HepG2 (cell line): ENCODE data around the gene LYZ. TPM values are rescaled to one million over a fixed set of nuclear protein-coding genes. Genes with fewer than 3 reads are reported as not detected.

Source experiments
- ATF1 ChIP-seq: IDR thresholded peaks from 2 replicates; pipeline ENCODE4 v1.6.1; 2016; ENCODE audit warnings: mild to moderate bottlenecking, control low read depth
- FOXP1 ChIP-seq, 2 experiments: fragments of 450-650 bp in 1 of 2; IDR thresholded peaks; 2 replicates each; pipeline ENCODE4 v1.6.1; 2017 to 2018; ENCODE audit warnings: antibody characterized with exemption in 1 of 2
- HCFC1 ChIP-seq: fragments of 150-350 bp; IDR thresholded peaks from 2 replicates; pipeline ENCODE4 v1.6.1; 2014; ENCODE audit warnings: low read depth, low read length
- MXD1 ChIP-seq: sonication (generic); formaldehyde crosslinking; IDR thresholded peaks from 2 replicates; pipeline ENCODE4 v1.4.0; 2020; ENCODE audit warnings: mild to moderate bottlenecking, missing genetic modification reagents
- ONECUT2 ChIP-seq: sonication (generic); formaldehyde crosslinking; IDR thresholded peaks from 2 replicates; pipeline ENCODE4 v1.4.0; 2020; ENCODE audit warnings: missing genetic modification reagents
- PAXIP1 ChIP-seq: sonication (generic); formaldehyde crosslinking; conservative IDR thresholded peaks from 2 replicates; pipeline ENCODE4 v1.4.0; 2020; ENCODE audit warnings: mild to moderate bottlenecking, missing genetic modification reagents, moderate library complexity
- RCOR2 ChIP-seq: IDR thresholded peaks from 2 replicates; pipeline ENCODE4 v1.6.1; 2016; ENCODE audit warnings: missing biosample characterization, missing genetic modification reagents
- SALL1 ChIP-seq: sonication (generic); formaldehyde crosslinking; IDR thresholded peaks from 2 replicates; pipeline ENCODE4 v1.8.0; 2022; ENCODE audit warnings: mild to moderate bottlenecking, missing genetic modification reagents
- SATB2 ChIP-seq: sonication (generic); formaldehyde crosslinking; IDR thresholded peaks from 2 replicates; pipeline ENCODE4 v1.5.0; 2020; ENCODE audit warnings: missing genetic modification reagents
- SMC3 ChIP-seq: IDR thresholded peaks from 2 replicates; pipeline ENCODE4 v1.6.1; 2011; ENCODE audit warnings: low read length, improper control_type of control experiment
- SP4 ChIP-seq: sonication (generic); formaldehyde crosslinking; IDR thresholded peaks from 2 replicates; pipeline ENCODE4 v1.8.1; 2023; ENCODE audit warnings: mild to moderate bottlenecking, missing genetic modification reagents
- SRSF4 ChIP-seq: fragments of 200-400 bp; formaldehyde crosslinking; IDR thresholded peaks from one replicate; pipeline ENCODE4 v1.6.1; 2018; ENCODE audit warnings: mild to moderate bottlenecking, low read depth, low read length, moderate library complexity; ENCODE audit not compliant: poor library complexity, severe bottlenecking
- ZKSCAN8 ChIP-seq: IDR thresholded peaks from 2 replicates; pipeline ENCODE4 v1.6.1; 2016; ENCODE audit warnings: borderline replicate concordance, missing genetic modification reagents, missing compliant biosample characterization
- ZNF121 ChIP-seq: sonication (generic); formaldehyde crosslinking; IDR thresholded peaks from 2 replicates; pipeline ENCODE4 v1.5.0; 2020; ENCODE audit warnings: mild to moderate bottlenecking, missing genetic modification reagents
- ZNF24 ChIP-seq: fragments of 450-650 bp; IDR thresholded peaks from 2 replicates; pipeline ENCODE4 v1.6.1; 2017; ENCODE audit warnings: antibody characterized with exemption, mild to moderate bottlenecking
- ZNF337 ChIP-seq: sonication (generic); formaldehyde crosslinking; IDR thresholded peaks from 2 replicates; pipeline ENCODE4 v1.5.1; 2020; ENCODE audit warnings: missing genetic modification reagents, low read depth, mild to moderate bottlenecking, borderline replicate concordance
- ZNF543 ChIP-seq: sonication (generic); formaldehyde crosslinking; IDR thresholded peaks from 2 replicates; pipeline ENCODE4 v1.4.0; 2020; ENCODE audit warnings: mild to moderate bottlenecking, missing genetic modification reagents
- ZNF773 ChIP-seq: sonication (generic); formaldehyde crosslinking; IDR thresholded peaks from 2 replicates; pipeline ENCODE4 v1.4.0; 2020; ENCODE audit warnings: missing genetic modification reagents, borderline replicate concordance
- ZNF788 ChIP-seq: sonication (generic); formaldehyde crosslinking; IDR thresholded peaks from 2 replicates; pipeline ENCODE4 v1.5.0; 2020; ENCODE audit warnings: mild to moderate bottlenecking, missing genetic modification reagents, borderline replicate concordance
- ZNF841 ChIP-seq: sonication (generic); formaldehyde crosslinking; IDR thresholded peaks from 2 replicates; pipeline ENCODE4 v1.8.1; 2023; ENCODE audit warnings: missing genetic modification reagents, borderline replicate concordance
- polyA plus RNA-seq, 8 experiments: library from polyadenylated mRNA; depleted of rRNA in 3 of 8; stranded (reverse) in 7 of 8; unstranded in 1 of 8; fragments of >200 nt; fragmentation: Illumina TruSeq in 4 of 8; extraction: Trizol in 4 of 8; gene quantifications; 2 replicates each; pipeline versions ENCODE4 v1.2.1 to v1.2.3, GENCODE V29; 2011 to 2016; ENCODE audit warnings: low read depth in 4 of 8, missing spikeins in 1 of 8, mixed read lengths in 1 of 8; ENCODE audit not compliant: insufficient read depth in 1 of 8
- total RNA-seq, 5 experiments: library from RNA; depleted of rRNA; stranded (reverse); fragments of >200 nt; fragmentation: Illumina TruSeq; extraction: Trizol; gene quantifications; 2 replicates each; pipeline ENCODE4 v1.2.3, GENCODE V29; 2016; ENCODE audit warnings: low read depth in 1 of 5
- TF ChIP-seq, protein P1 (sequence below): sonication (generic); formaldehyde crosslinking; IDR thresholded peaks from 2 replicates; pipeline ENCODE4 v1.4.0; 2020; ENCODE audit warnings: missing genetic modification reagents, mild to moderate bottlenecking, borderline replicate concordance
- TF ChIP-seq, protein P2 (sequence below): sonication (generic); formaldehyde crosslinking; IDR thresholded peaks from 2 replicates; pipeline ENCODE4 v1.4.0; 2020; ENCODE audit warnings: missing genetic modification reagents, mild to moderate bottlenecking, borderline replicate concordance

The LYZ gene
- total and polyA plus RNA-seq, 2 of the 13 experiments (the other 11 are each of a cell fraction or from before 2014, with no cell fraction given) = 1,788 to 2,054 TPM

DNA sequence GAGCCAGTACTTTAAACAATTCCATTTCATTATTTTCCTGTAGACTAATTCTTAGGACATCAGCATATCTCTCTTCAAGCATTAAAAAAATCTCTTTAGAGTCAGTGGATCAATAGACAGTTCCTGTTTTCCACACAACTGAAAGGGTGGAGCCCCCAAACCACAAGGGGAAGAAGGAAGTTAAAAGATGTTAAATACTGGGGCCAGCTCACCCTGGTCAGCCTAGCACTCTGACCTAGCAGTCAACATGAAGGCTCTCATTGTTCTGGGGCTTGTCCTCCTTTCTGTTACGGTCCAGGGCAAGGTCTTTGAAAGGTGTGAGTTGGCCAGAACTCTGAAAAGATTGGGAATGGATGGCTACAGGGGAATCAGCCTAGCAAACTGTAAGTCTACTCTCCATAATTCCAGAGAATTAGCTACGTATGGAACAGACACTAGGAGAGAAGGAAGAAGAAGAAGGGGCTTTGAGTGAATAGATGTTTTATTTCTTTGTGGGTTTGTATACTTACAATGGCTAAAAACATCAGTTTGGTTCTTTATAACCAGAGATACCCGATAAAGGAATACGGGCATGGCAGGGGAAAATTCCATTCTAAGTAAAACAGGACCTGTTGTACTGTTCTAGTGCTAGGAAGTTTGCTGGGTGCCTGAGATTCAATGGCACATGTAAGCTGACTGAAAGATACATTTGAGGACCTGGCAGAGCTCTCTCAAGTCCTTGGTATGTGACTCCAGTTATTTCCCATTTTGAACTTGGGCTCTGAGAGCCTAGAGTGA, at the start of gene LYZ (continued):
- TF ChIP-seq PAXIP1 (CRISPR knock-in tag) = peak; percentile 90
- no peak for TF ChIP-seq ZNF773 (CRISPR knock-in tag)
- TF ChIP-seq, protein P1, sequence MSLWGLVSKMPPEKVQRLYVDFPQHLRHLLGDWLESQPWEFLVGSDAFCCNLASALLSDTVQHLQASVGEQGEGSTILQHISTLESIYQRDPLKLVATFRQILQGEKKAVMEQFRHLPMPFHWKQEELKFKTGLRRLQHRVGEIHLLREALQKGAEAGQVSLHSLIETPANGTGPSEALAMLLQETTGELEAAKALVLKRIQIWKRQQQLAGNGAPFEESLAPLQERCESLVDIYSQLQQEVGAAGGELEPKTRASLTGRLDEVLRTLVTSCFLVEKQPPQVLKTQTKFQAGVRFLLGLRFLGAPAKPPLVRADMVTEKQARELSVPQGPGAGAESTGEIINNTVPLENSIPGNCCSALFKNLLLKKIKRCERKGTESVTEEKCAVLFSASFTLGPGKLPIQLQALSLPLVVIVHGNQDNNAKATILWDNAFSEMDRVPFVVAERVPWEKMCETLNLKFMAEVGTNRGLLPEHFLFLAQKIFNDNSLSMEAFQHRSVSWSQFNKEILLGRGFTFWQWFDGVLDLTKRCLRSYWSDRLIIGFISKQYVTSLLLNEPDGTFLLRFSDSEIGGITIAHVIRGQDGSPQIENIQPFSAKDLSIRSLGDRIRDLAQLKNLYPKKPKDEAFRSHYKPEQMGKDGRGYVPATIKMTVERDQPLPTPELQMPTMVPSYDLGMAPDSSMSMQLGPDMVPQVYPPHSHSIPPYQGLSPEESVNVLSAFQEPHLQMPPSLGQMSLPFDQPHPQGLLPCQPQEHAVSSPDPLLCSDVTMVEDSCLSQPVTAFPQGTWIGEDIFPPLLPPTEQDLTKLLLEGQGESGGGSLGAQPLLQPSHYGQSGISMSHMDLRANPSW (CRISPR knock-in tag) = no peak
- TF ChIP-seq ATF1 = peak; percentile 25; the same call in 1 of the 2 replicates
- TF ChIP-seq ZNF337 (CRISPR knock-in tag) = no peak
- TF ChIP-seq ZNF543 (CRISPR knock-in tag) = 0 out of 2 replicates have a peak, but pooled peaks have one; percentile 48
- peak; percentile 96 for TF ChIP-seq ONECUT2 (CRISPR knock-in tag)
- TF ChIP-seq SATB2 (CRISPR knock-in tag) = 0 out of 2 replicates have a peak, but pooled peaks have one; percentile 37
- no peak for TF ChIP-seq ZNF841
- TF ChIP-seq HCFC1 = no peak
- peak; percentile 52 for TF ChIP-seq ZNF121
- TF ChIP-seq, protein P2, sequence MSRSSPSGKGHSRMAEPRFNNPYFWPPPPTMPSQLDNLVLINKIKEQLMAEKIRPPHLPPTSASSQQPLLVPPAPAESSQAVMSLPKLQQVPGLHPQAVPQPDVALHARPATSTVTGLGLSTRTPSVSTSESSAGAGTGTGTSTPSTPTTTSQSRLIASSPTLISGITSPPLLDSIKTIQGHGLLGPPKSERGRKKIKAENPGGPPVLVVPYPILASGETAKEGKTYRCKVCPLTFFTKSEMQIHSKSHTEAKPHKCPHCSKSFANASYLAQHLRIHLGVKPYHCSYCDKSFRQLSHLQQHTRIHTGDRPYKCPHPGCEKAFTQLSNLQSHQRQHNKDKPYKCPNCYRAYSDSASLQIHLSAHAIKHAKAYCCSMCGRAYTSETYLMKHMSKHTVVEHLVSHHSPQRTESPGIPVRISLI = peak; percentile 88
- no peak for TF ChIP-seq FOXP1 (IDR thresholded peaks at IDR 0.05)
- peak; percentile 95 for TF ChIP-seq FOXP1 (CRISPR knock-in tag; IDR thresholded peaks at IDR 0.05)
- TF ChIP-seq ZNF24 = no peak
- 0 out of 2 replicates have a peak, but pooled peaks have one; percentile 59 for TF ChIP-seq SP4
- peak; percentile 56; the same call in 1 of the 2 replicates for TF ChIP-seq RCOR2 (CRISPR knock-in tag)
- peak; percentile 42; the same call in 1 of the 2 replicates for TF ChIP-seq ZKSCAN8 (CRISPR knock-in tag)
- TF ChIP-seq MXD1 (CRISPR knock-in tag) = no peak
- TF ChIP-seq ZNF788 (CRISPR knock-in tag) = peak; percentile 71; the same call in 1 of the 2 replicates
- no peak for TF ChIP-seq SRSF4
- peak; percentile 92 for TF ChIP-seq SALL1 (CRISPR knock-in tag)
- no peak for TF ChIP-seq SMC3
